Left hindlimb (tissue), 1 donor: ENCODE data around the gene GPS1.

Experiments used
- DNase-seq: peaks from one replicate; pipeline ENCODE4 v3.0.0-alpha.2; 2018

GPS1 gene

GRCh38 chr17:82060614-82061013, 8.9 kb downstream of the GPS1 start:
- no peak for DNase-seq

GRCh38 chr17:82061047-82061925, 9.6 kb downstream of the GPS1 start:
- no peak for DNase-seq

- no peak for DNase-seq
Measured at GRCh38 chr17:82062076-82062983, 10.6 kb downstream of the GPS1 start.

GRCh38 chr17:82062984-82063368, 11.3 kb downstream of the GPS1 start:
- no peak for DNase-seq

GRCh38 chr17:82063424-82064415, 12.0 kb downstream of the GPS1 start:
- no peak for DNase-seq

- DNase-seq: no peak
Measured at GRCh38 chr17:82064433-82065192, 12.9 kb downstream of the GPS1 start.

GRCh38 chr17:82065193-82065637, 13.5 kb downstream of the GPS1 start:
- DNase-seq: no peak

GRCh38 chr17:82065638-82066303, 14.1 kb downstream of the GPS1 start, which contains the start of gene DUS1L:
Gene DUS1L (minus strand): TSS chr17:82065804. CDS start chr17:82065059, 745 bp downstream.
- DNase-seq: no peak

GRCh38 chr17:82070611-82071010, 18.9 kb downstream of the GPS1 start:
- DNase-seq: no peak

- DNase-seq: no peak
Measured at GRCh38 chr17:82072827-82073226, 21.1 kb downstream of the GPS1 start.

- DNase-seq: no peak
Measured at GRCh38 chr17:82073446-82073845, 21.7 kb downstream of the GPS1 start.

- DNase-seq: no peak
Measured at GRCh38 chr17:82076018-82076784, 24.5 kb downstream of the GPS1 start.

GRCh38 chr17:82076785-82077591, 25.3 kb downstream of the GPS1 start:
- no peak for DNase-seq

- no peak for DNase-seq
Measured at GRCh38 chr17:82077617-82078358, 26.1 kb downstream of the GPS1 start.

- no peak for DNase-seq
Measured at GRCh38 chr17:82078433-82078832, 26.7 kb downstream of the GPS1 start.

GRCh38 chr17:82079001-82079677, 27.4 kb downstream of the GPS1 start:
- no peak for DNase-seq

GRCh38 chr17:82080048-82080788, 28.5 kb downstream of the GPS1 start:
- DNase-seq: no peak
